ENCODE data around the gene SLIT1. TPM values are rescaled to one million over a fixed set of nuclear protein-coding genes. Genes with fewer than 3 reads are reported as not detected.

The SLIT1 gene
- total RNA-seq, 1 donor from 2014 or later = not detected

GRCh38 chr10:97163781-97164501 is 21.8 kb downstream of the SLIT1 start:
- Histone ChIP-seq H3K27me3 (no peaks in the 10 kb centered on the region), H3K9me3 (no peaks in the 10 kb centered on the region), H3K36me3 (no peaks in the 10 kb centered on the region), H3K4me1 (no peaks in the 10 kb centered on the region), H3K27ac (no peak overlapping the region), H3K4me3 (no peak overlapping the region)
- intact Hi-C loops (cut with DNase I) = no loop called here
- no peak for TF ChIP-seq CTCF (IDR thresholded peaks at IDR 0.05)
- no peak for DNase-seq (ENCODE audit: low spot score in 2 of 2)

- TF ChIP-seq CTCF (IDR thresholded peaks at IDR 0.05) = no peak
- Histone ChIP-seq H3K9me3 (no peaks in the 10 kb centered on the region), H3K36me3 (no peaks in the 10 kb centered on the region), H3K27ac (no peak overlapping the region), H3K27me3 (no peaks in the 10 kb centered on the region), H3K4me3 (no peak overlapping the region), H3K4me1 (no peaks in the 10 kb centered on the region)
- intact Hi-C loops (cut with DNase I) = no loop called here
- DNase-seq (ENCODE audit: low spot score in 2 of 2) = no peak
Observed at GRCh38 chr10:97163181-97163580, 22.6 kb downstream of the SLIT1 start.

GRCh38 chr10:97159646-97160305 is 26.0 kb downstream of the SLIT1 start:
- no peak overlapping the region for H3K27ac ChIP-seq
- TF ChIP-seq CTCF (IDR thresholded peaks at IDR 0.05) = no peak
- intact Hi-C loops (cut with DNase I) = no loop called here

GRCh38 chr10:97157578-97158095 is 28.1 kb downstream of the SLIT1 start:
- TF ChIP-seq CTCF (IDR thresholded peaks at IDR 0.05) = no peak

More at GRCh38 chr10:97159646-97160305, 26.0 kb downstream of the SLIT1 start:
- H3K9me3 ChIP-seq = no peaks in the 10 kb centered on the region
- DNase-seq (ENCODE audit: low spot score in 2 of 2) = no peak
- no peak overlapping the region for H3K4me3 ChIP-seq
- no peaks in the 10 kb centered on the region for H3K27me3 ChIP-seq
- H3K4me1 ChIP-seq = no peaks in the 10 kb centered on the region
- no peaks in the 10 kb centered on the region for H3K36me3 ChIP-seq

GRCh38 chr10:97154781-97155180 is 31.0 kb downstream of the SLIT1 start:
- H3K9me3 ChIP-seq = no peaks in the 10 kb centered on the region
- H3K4me1 ChIP-seq = no peaks in the 10 kb centered on the region
- H3K4me3 ChIP-seq = no peak overlapping the region
- DNase-seq (ENCODE audit: low spot score in 2 of 2) = no peak
- no peak for TF ChIP-seq CTCF (IDR thresholded peaks at IDR 0.05)
- no peaks in the 10 kb centered on the region for H3K36me3 ChIP-seq
- H3K27ac ChIP-seq = no peak overlapping the region
- intact Hi-C loops (cut with DNase I) = no loop called here
- no peaks in the 10 kb centered on the region for H3K27me3 ChIP-seq

More at GRCh38 chr10:97157578-97158095, 28.1 kb downstream of the SLIT1 start:
- H3K27me3 ChIP-seq = no peaks in the 10 kb centered on the region
- H3K36me3 ChIP-seq = no peaks in the 10 kb centered on the region
- DNase-seq (ENCODE audit: low spot score in 2 of 2) = no peak
- no peaks in the 10 kb centered on the region for H3K9me3 ChIP-seq
- no peaks in the 10 kb centered on the region for H3K4me1 ChIP-seq
- no peak overlapping the region for H3K4me3 ChIP-seq
- no peak overlapping the region for H3K27ac ChIP-seq
- intact Hi-C loops (cut with DNase I) = no loop called here
